ENCODE results near the gene KRTAP4-2. TPM values are rescaled to one million over a fixed set of nuclear protein-coding genes. Genes with fewer than 3 reads are reported as not detected.

Gene KRTAP4-2
- total and polyA plus RNA-seq, 10 of the 15 experiments (the other 5 are each of a cell fraction or from before 2014, with no cell fraction given) = not detected

- TF ChIP-seq ELK1 (IDR thresholded peaks at IDR 0.05; ENCODE audit: low read depth, low read length) = no peak
- TF ChIP-seq TCF12 (IDR thresholded peaks at IDR 0.05; ENCODE audit: low read depth, low read length) = no peak
- no peak for TF ChIP-seq POLR2AphosphoS2 (IDR thresholded peaks at IDR 0.05; ENCODE audit: low read depth, low read length)
- no peak for TF ChIP-seq FOXM1 (IDR thresholded peaks at IDR 0.05; ENCODE audit: low read depth, low read length)
- TF ChIP-seq SIX5 (IDR thresholded peaks at IDR 0.05; ENCODE audit: low read depth, low read length, severe bottlenecking) = no peak
- no peak for TF ChIP-seq CBX5 (IDR thresholded peaks at IDR 0.05; ENCODE audit: low read depth)
- TF ChIP-seq SMAD5 (IDR thresholded peaks at IDR 0.05; ENCODE audit: low read depth) = no peak
Observed at GRCh38 chr17:41184480-41184961, 6.5 kb upstream of the KRTAP4-2 start, which contains the start of gene KRTAP4-1 (continued).

GRCh38 chr17:41178843-41179616 lies 1.0 kb upstream of the KRTAP4-2 start:
- 40% methylated on average over 1 of the region's 1 CpG for WGBS (ENCODE audit: insufficient coverage, insufficient replicate concordance, low lambda C conversion rate, missing lambda C conversion rate)
- POLR2A ChIA-PET = no interaction called here
- Histone ChIP-seq H3K27me3 (replicated peaks in 1 of 2; ENCODE audit: control insufficient read depth in 2 of 2, insufficient read depth in 2 of 2, low read length in 1 of 2) (no peaks in the 10 kb centered on the region; a peak in 1 of 4 replicates), H3K9me3 (replicated peaks; ENCODE audit: control insufficient read depth, insufficient read depth, low read length) (no peaks in the 10 kb centered on the region), H3K4me1 (ENCODE audit: control insufficient read depth, insufficient read depth, low read length) (peaks cover 3% of the 10 kb centered on the region; the same call in 1 of the 2 replicates), H2AFZ (ENCODE audit: control insufficient read depth, low read depth, low read length) (no peak overlapping the region), H4K20me1 (ENCODE audit: control insufficient read depth, insufficient read depth) (no peaks in the 10 kb centered on the region), H3K27ac (ENCODE audit: control insufficient read depth, insufficient read depth) (no peak overlapping the region), H3K4me2 (ENCODE audit: control insufficient read depth, insufficient read depth) (no peak overlapping the region), H3K79me2 (ENCODE audit: control insufficient read depth, insufficient read depth, low read length) (no peaks in the 10 kb centered on the region), H3K4me3 (no peak overlapping the region), H3K36me3 (ENCODE audit: control insufficient read depth in 2 of 2, insufficient read depth in 2 of 2, low read length in 1 of 2) (no peaks in the 10 kb centered on the region), H3K9ac (ENCODE audit: control insufficient read depth, insufficient read depth, low read length) (no peak overlapping the region)
- FAIRE-seq = no peak
- intact Hi-C loops (cut with micrococcal nuclease; ENCODE audit: unreplicated experiment) = no loop called here
- RAD21 ChIA-PET (ENCODE audit: unreplicated experiment) = no interaction called here
- TF ChIP-seq SIN3A (IDR thresholded peaks at IDR 0.05; ENCODE audit: low read depth, low read length) (no peak), ZSCAN29 (IDR thresholded peaks at IDR 0.05) (no peak), CHD2 (IDR thresholded peaks at IDR 0.05; ENCODE audit: borderline replicate concordance, low read depth, low read length) (no peak), CBX5 (IDR thresholded peaks at IDR 0.05; ENCODE audit: low read depth) (no peak), ELK1 (IDR thresholded peaks at IDR 0.05; ENCODE audit: low read depth, low read length) (no peak), SP1 (IDR thresholded peaks at IDR 0.05; ENCODE audit: low read depth, low read length) (no peak), BACH1 (IDR thresholded peaks at IDR 0.05; ENCODE audit: borderline replicate concordance) (no peak), PBX3 (IDR thresholded peaks at IDR 0.05; ENCODE audit: insufficient replicate concordance, low read depth, low read length) (no peak), SMC3 (IDR thresholded peaks at IDR 0.05; ENCODE audit: borderline replicate concordance, low read length) (no peak), SMAD1 (IDR thresholded peaks at IDR 0.05; ENCODE audit: low read depth, partially characterized antibody) (no peak), SUZ12 (IDR thresholded peaks at IDR 0.05; ENCODE audit: unreplicated experiment) (no peak), ESRRA (IDR thresholded peaks at IDR 0.05; ENCODE audit: low read length) (no peak), TARDBP (IDR thresholded peaks at IDR 0.05; ENCODE audit: borderline replicate concordance) (no peak), POLR2A (IDR thresholded peaks at IDR 0.05; ENCODE audit: low read depth, low read length) (no peak)
- TF ChIP-seq, protein P1, sequence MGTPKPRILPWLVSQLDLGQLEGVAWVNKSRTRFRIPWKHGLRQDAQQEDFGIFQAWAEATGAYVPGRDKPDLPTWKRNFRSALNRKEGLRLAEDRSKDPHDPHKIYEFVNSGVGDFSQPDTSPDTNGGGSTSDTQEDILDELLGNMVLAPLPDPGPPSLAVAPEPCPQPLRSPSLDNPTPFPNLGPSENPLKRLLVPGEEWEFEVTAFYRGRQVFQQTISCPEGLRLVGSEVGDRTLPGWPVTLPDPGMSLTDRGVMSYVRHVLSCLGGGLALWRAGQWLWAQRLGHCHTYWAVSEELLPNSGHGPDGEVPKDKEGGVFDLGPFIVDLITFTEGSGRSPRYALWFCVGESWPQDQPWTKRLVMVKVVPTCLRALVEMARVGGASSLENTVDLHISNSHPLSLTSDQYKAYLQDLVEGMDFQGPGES (IDR thresholded peaks at IDR 0.05) = no peak
- SMC1A ChIA-PET (ENCODE audit: uncharacterized antibody, unreplicated experiment) = no interaction called here
- ATAC-seq = no peak
- in situ Hi-C loops (cut with MboI) = no loop called here
- CTCF ChIA-PET = interaction anchor here (0.8 kb wide), 1 partner anchor 469 kb away, joined by 3 read pairs; no protein-coding TSS in a partner anchor
- no TSS peak for BruUV-seq (replicated peaks)
- no peak for DNase-seq (ENCODE audit: low read depth, low spot score)
